Measurements from ENCODE around the gene SCUBE1. TPM values are rescaled to one million over a fixed set of nuclear protein-coding genes. Genes with fewer than 3 reads are reported as not detected.

Gene SCUBE1
- total and polyA plus RNA-seq, 2 of the 8 experiments (the other 6 are each of a cell fraction or from before 2014, with no cell fraction given) = 2.3 to 4.9 TPM

DNA sequence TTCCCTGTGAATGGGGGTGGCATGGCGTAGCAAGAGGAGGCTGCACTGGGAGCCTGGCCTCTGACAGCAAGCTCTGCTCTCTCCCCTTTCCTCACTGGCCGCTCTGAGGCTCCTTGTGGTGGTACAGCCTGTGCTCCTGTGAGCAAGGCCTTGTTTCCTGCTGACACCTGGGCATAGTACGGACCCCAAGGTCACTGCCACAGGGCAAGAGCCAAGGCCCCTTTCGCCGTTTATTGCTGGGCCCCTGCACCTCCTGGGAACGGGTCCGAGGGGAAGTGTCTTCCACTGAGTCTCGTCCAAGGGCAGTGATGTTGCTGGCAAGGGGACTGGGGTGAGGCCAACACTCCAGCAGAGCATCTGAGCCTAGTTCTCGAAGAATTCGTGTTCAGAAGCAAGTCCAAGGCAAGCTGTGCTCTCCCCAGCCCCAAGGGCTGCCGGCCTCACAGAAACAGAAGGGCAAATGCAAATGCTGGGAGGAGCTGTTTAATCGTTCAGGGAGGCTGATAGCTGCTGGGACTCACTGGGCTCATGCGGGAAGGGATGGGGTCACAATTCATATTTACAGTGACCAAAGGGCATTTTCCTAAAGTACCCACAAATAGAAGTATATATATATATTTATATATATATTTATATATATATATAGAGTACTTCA is 140.3 kb downstream of the SCUBE1 start (continued):
- TF ChIP-seq, protein P1, sequence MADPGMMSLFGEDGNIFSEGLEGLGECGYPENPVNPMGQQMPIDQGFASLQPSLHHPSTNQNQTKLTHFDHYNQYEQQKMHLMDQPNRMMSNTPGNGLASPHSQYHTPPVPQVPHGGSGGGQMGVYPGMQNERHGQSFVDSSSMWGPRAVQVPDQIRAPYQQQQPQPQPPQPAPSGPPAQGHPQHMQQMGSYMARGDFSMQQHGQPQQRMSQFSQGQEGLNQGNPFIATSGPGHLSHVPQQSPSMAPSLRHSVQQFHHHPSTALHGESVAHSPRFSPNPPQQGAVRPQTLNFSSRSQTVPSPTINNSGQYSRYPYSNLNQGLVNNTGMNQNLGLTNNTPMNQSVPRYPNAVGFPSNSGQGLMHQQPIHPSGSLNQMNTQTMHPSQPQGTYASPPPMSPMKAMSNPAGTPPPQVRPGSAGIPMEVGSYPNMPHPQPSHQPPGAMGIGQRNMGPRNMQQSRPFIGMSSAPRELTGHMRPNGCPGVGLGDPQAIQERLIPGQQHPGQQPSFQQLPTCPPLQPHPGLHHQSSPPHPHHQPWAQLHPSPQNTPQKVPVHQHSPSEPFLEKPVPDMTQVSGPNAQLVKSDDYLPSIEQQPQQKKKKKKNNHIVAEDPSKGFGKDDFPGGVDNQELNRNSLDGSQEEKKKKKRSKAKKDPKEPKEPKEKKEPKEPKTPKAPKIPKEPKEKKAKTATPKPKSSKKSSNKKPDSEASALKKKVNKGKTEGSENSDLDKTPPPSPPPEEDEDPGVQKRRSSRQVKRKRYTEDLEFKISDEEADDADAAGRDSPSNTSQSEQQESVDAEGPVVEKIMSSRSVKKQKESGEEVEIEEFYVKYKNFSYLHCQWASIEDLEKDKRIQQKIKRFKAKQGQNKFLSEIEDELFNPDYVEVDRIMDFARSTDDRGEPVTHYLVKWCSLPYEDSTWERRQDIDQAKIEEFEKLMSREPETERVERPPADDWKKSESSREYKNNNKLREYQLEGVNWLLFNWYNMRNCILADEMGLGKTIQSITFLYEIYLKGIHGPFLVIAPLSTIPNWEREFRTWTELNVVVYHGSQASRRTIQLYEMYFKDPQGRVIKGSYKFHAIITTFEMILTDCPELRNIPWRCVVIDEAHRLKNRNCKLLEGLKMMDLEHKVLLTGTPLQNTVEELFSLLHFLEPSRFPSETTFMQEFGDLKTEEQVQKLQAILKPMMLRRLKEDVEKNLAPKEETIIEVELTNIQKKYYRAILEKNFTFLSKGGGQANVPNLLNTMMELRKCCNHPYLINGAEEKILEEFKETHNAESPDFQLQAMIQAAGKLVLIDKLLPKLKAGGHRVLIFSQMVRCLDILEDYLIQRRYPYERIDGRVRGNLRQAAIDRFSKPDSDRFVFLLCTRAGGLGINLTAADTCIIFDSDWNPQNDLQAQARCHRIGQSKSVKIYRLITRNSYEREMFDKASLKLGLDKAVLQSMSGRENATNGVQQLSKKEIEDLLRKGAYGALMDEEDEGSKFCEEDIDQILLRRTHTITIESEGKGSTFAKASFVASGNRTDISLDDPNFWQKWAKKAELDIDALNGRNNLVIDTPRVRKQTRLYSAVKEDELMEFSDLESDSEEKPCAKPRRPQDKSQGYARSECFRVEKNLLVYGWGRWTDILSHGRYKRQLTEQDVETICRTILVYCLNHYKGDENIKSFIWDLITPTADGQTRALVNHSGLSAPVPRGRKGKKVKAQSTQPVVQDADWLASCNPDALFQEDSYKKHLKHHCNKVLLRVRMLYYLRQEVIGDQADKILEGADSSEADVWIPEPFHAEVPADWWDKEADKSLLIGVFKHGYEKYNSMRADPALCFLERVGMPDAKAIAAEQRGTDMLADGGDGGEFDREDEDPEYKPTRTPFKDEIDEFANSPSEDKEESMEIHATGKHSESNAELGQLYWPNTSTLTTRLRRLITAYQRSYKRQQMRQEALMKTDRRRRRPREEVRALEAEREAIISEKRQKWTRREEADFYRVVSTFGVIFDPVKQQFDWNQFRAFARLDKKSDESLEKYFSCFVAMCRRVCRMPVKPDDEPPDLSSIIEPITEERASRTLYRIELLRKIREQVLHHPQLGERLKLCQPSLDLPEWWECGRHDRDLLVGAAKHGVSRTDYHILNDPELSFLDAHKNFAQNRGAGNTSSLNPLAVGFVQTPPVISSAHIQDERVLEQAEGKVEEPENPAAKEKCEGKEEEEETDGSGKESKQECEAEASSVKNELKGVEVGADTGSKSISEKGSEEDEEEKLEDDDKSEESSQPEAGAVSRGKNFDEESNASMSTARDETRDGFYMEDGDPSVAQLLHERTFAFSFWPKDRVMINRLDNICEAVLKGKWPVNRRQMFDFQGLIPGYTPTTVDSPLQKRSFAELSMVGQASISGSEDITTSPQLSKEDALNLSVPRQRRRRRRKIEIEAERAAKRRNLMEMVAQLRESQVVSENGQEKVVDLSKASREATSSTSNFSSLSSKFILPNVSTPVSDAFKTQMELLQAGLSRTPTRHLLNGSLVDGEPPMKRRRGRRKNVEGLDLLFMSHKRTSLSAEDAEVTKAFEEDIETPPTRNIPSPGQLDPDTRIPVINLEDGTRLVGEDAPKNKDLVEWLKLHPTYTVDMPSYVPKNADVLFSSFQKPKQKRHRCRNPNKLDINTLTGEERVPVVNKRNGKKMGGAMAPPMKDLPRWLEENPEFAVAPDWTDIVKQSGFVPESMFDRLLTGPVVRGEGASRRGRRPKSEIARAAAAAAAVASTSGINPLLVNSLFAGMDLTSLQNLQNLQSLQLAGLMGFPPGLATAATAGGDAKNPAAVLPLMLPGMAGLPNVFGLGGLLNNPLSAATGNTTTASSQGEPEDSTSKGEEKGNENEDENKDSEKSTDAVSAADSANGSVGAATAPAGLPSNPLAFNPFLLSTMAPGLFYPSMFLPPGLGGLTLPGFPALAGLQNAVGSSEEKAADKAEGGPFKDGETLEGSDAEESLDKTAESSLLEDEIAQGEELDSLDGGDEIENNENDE (IDR thresholded peaks at IDR 0.05; ENCODE audit: insufficient replicate concordance, low read length) = no peak
- TF ChIP-seq, protein P2, sequence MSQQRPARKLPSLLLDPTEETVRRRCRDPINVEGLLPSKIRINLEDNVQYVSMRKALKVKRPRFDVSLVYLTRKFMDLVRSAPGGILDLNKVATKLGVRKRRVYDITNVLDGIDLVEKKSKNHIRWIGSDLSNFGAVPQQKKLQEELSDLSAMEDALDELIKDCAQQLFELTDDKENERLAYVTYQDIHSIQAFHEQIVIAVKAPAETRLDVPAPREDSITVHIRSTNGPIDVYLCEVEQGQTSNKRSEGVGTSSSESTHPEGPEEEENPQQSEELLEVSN (IDR thresholded peaks at IDR 0.05) = no peak
- TF ChIP-seq, protein P3, sequence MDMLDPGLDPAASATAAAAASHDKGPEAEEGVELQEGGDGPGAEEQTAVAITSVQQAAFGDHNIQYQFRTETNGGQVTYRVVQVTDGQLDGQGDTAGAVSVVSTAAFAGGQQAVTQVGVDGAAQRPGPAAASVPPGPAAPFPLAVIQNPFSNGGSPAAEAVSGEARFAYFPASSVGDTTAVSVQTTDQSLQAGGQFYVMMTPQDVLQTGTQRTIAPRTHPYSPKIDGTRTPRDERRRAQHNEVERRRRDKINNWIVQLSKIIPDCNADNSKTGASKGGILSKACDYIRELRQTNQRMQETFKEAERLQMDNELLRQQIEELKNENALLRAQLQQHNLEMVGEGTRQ (IDR thresholded peaks at IDR 0.05; ENCODE audit: low read length) = no peak
